Measurements from ENCODE around the gene SSH3. TPM values are rescaled to one million over a fixed set of nuclear protein-coding genes. Genes with fewer than 3 reads are reported as not detected.
"Not testable (repeated sequence)": the region's sequence is repeated elsewhere in the genome, so short reads cannot be mapped to it uniquely, and the experiment has no call there.

The SSH3 gene
- total RNA-seq, 1 donor from 2014 or later = 30.4 TPM

- TF ChIP-seq CTCF (conservative IDR thresholded peaks at IDR 0.05; ENCODE audit: low read depth, low read length) = no peak
- DNase-seq (ENCODE audit: low read depth) = no peak
- H3K4me3 ChIP-seq (ENCODE audit: low read depth, low read length) = no peak overlapping the region
Measured at GRCh38 chr11:67315325-67315909, 12.1 kb downstream of the SSH3 start.

GRCh38 chr11:67316882-67317204 is 13.5 kb downstream of the SSH3 start:
- no peak for TF ChIP-seq CTCF (conservative IDR thresholded peaks at IDR 0.05; ENCODE audit: low read depth, low read length)
- no peak for DNase-seq (ENCODE audit: low read depth)

GRCh38 chr11:67317205-67317887 is 14.0 kb downstream of the SSH3 start:
- DNase-seq (ENCODE audit: low read depth) = peak; percentile 42
- H3K4me3 ChIP-seq (ENCODE audit: low read depth, low read length) = peak overlapping the region; percentile 97
- TF ChIP-seq CTCF (conservative IDR thresholded peaks at IDR 0.05; ENCODE audit: low read depth, low read length) = peak; percentile 86

More at GRCh38 chr11:67316882-67317204, 13.5 kb downstream of the SSH3 start:
- peak overlapping the region; percentile 97 for H3K4me3 ChIP-seq (ENCODE audit: low read depth, low read length)

- TF ChIP-seq CTCF (conservative IDR thresholded peaks at IDR 0.05; ENCODE audit: low read depth, low read length) = no peak
- no peak for DNase-seq (ENCODE audit: low read depth)
Measured at GRCh38 chr11:67317888-67318555, 14.7 kb downstream of the SSH3 start.

GRCh38 chr11:67318876-67319275 is 15.5 kb downstream of the SSH3 start:
- peak overlapping the region; percentile 97 for H3K4me3 ChIP-seq (ENCODE audit: low read depth, low read length)

More at GRCh38 chr11:67317888-67318555, 14.7 kb downstream of the SSH3 start:
- peak overlapping the region; percentile 97 for H3K4me3 ChIP-seq (ENCODE audit: low read depth, low read length)

GRCh38 chr11:67320011-67320410 is 16.7 kb downstream of the SSH3 start:
- H3K4me3 ChIP-seq (ENCODE audit: low read depth, low read length) = no peak overlapping the region
- TF ChIP-seq CTCF (conservative IDR thresholded peaks at IDR 0.05; ENCODE audit: low read depth, low read length) = no peak
- DNase-seq (ENCODE audit: low read depth) = no peak

More at GRCh38 chr11:67318876-67319275, 15.5 kb downstream of the SSH3 start:
- DNase-seq (ENCODE audit: low read depth) = not testable (repeated sequence)

GRCh38 chr11:67320691-67321090 is 17.4 kb downstream of the SSH3 start:
- no peak for TF ChIP-seq CTCF (conservative IDR thresholded peaks at IDR 0.05; ENCODE audit: low read depth, low read length)
- no peak overlapping the region for H3K4me3 ChIP-seq (ENCODE audit: low read depth, low read length)
- DNase-seq (ENCODE audit: low read depth) = no peak

All from epithelial cell of proximal tubule (primary cell).